OCI-LY7 (cell line): ENCODE data around the gene SUSD3. TPM values are rescaled to one million over a fixed set of nuclear protein-coding genes. Genes with fewer than 3 reads are reported as not detected.

Source experiments
- BruUV-seq: library from RNA; stranded (reverse); fragments of 400-500 nt; replicated peaks from 2 replicates; lab custom pipeline; 2021; lab: Mats Ljungman, UMichigan
- CTCF ChIA-PET: fragments of 300-600 bp; sonication (Branson Sonifier 250); formaldehyde crosslinking; loops from one replicate; lab custom pipeline; 2022; ENCODE audit warnings: antibody characterized with exemption; ENCODE audit not compliant: unreplicated experiment; lab: Charles Lee
- POLR2A ChIA-PET: fragments of 300-600 bp; sonication (Branson Sonifier 250); formaldehyde crosslinking; loops from one replicate; lab custom pipeline; 2022; ENCODE audit warnings: antibody characterized with exemption; lab: Charles Lee
- DNase-seq: peaks from one replicate; pipeline ENCODE4 v3.0.0-alpha.2; 2015; ENCODE audit warnings: low spot score
- H2AFZ ChIP-seq: fragments of 200-600 bp; sonication (generic), shearing (Covaris generic); 2 replicates; pipeline ENCODE4 v1.6.1; 2014; ENCODE audit warnings: mild to moderate bottlenecking, antibody characterized with exemption, low read length, moderate library complexity
- H3K27ac ChIP-seq: fragments of 200-600 bp; sonication (generic); 2 replicates; pipeline ENCODE4 v1.5.1; 2014; ENCODE audit warnings: mixed run types, low read depth, mild to moderate bottlenecking, moderate library complexity, low read length, inconsistent platforms; ENCODE audit not compliant: poor library complexity, severe bottlenecking
- H3K36me3 ChIP-seq: fragments of 200-600 bp; sonication (generic); 2 replicates; pipeline ENCODE4 v1.6.1; 2014; ENCODE audit warnings: mild to moderate bottlenecking, antibody characterized with exemption, low read length, moderate library complexity, mixed read lengths; ENCODE audit not compliant: insufficient read depth
- H3K4me1 ChIP-seq: fragments of 200-600 bp; sonication (generic); 2 replicates; pipeline ENCODE4 v1.5.1; 2014; ENCODE audit warnings: mild to moderate bottlenecking, low read length; ENCODE audit not compliant: insufficient read depth, poor library complexity, severe bottlenecking
- H3K4me2 ChIP-seq: fragments of 200-600 bp; sonication (generic); 2 replicates; pipeline ENCODE4 v1.6.1; 2014; ENCODE audit warnings: mild to moderate bottlenecking, low read length
- H3K4me3 ChIP-seq: fragments of 200-600 bp; sonication (generic); 2 replicates; pipeline ENCODE4 v1.5.1; 2014; ENCODE audit warnings: mild to moderate bottlenecking, low read depth, low read length; ENCODE audit not compliant: poor library complexity, severe bottlenecking
- H3K79me2 ChIP-seq: fragments of 200-600 bp; sonication (generic); 2 replicates; pipeline ENCODE4 v1.6.1; 2016; ENCODE audit warnings: low read depth, mild to moderate bottlenecking, low read length, moderate library complexity, mixed read lengths; ENCODE audit not compliant: insufficient read depth
- H3K9me2 ChIP-seq: fragments of 200-600 bp; sonication (generic); 2 replicates; pipeline ENCODE4 v1.6.1; 2016; ENCODE audit warnings: mild to moderate bottlenecking, low read length, mixed read lengths; ENCODE audit not compliant: insufficient read depth
- H3K9me3 ChIP-seq: fragments of 200-600 bp; sonication (generic); 2 replicates; pipeline ENCODE4 v1.6.1; 2014; ENCODE audit warnings: mild to moderate bottlenecking, mixed run types, low read length, mixed read lengths
- H4K20me1 ChIP-seq: fragments of 200-600 bp; sonication (generic); 2 replicates; pipeline ENCODE4 v1.6.1; 2014; ENCODE audit warnings: mild to moderate bottlenecking, antibody characterized with exemption, low read length, moderate library complexity, mixed read lengths; ENCODE audit not compliant: insufficient read depth
- EZH2phosphoT487 ChIP-seq: fragments of 200-600 bp; sonication (generic); IDR thresholded peaks from 2 replicates; pipeline ENCODE4 v1.6.1; 2018; ENCODE audit warnings: low read depth, borderline replicate concordance, mild to moderate bottlenecking, mixed run types, antibody characterized with exemption, low read length, moderate library complexity, mixed read lengths
- intact Hi-C: fragments of 100-400 bp; cut with micrococcal nuclease; formaldehyde crosslinking; loops from one replicate; pipeline ENCODE4 v1.10.0; 2022; ENCODE audit not compliant: unreplicated experiment
- total RNA-seq, 2 experiments: library from RNA; depleted of rRNA in 1 of 2; stranded (reverse); fragments of >200 nt in 1 of 2; shearing (Covaris generic) in 1 of 2; gene quantifications; 2 replicates each; pipeline ENCODE4 v1.2.3, GENCODE V29; 2014 to 2022
- TF ChIP-seq, protein P1 (sequence below): fragments of 200-600 bp; sonication (generic); conservative IDR thresholded peaks from 2 replicates; pipeline ENCODE4 v1.5.1; 2014; ENCODE audit warnings: mild to moderate bottlenecking, antibody characterized with exemption, low read length, moderate library complexity, mixed read lengths

SUSD3 gene
- total RNA-seq, 2 experiments from 2014 or later = 94.1 to 201 TPM

DNA sequence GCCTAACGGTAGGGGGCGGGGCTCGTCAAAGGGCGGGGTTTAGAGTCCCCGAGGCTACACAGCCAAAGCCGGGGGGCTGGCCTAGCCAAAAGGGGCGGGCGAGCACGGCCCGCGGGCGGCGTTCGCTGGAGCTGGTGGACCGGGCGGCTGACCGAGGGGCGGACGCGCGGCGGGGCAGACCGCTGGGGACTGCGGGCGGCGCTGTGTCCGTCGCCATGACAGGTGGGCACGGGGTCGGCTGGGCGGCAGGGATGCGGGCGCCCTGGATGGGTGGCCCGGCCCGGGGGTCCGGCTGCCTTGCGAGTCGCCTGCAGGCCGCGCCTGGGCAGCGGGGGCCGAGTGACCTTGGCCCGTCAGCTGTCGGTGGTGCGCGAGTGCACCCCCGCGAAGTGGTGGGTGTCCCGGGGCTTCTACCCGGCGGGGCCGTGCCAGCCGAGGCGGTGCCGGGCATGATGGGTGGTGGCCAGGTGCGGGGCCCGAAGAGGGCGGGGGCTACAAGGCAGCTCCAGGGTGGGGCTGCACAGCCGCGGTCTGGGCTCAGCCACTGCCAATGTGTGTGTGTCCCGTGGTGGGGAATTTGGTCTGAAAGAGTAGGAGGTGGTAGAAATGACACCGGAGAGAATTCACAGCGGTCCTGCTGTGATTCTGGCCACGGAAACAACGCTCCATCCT, 37.8 kb downstream of the SUSD3 start, which contains the start of gene CARD19:
Gene CARD19, plus strand, starts transcription at position 87 of the 672 bp plus-strand sequence. Its CDS starts 129 bp downstream, at position 216.
- Histone ChIP-seq H3K4me1 (peaks cover 52% of the 10 kb centered on the region), H3K9me2 (no peaks in the 10 kb centered on the region), H3K4me3 (peak within 1 kb of the TSS; percentile 91), H3K27ac (peak within 1 kb of the TSS; percentile 87), H2AFZ (peak within 1 kb of the TSS; percentile 40; the same call in 1 of the 2 replicates), H3K9me3 (0 out of 2 replicates have a peak, but pooled peaks cover 3% of the 10 kb centered on the region), H3K4me2 (peak within 1 kb of the TSS; percentile 99), H4K20me1 (no peaks in the 10 kb centered on the region), H3K36me3 (no peaks in the 10 kb centered on the region), H3K79me2 (no peaks in the 10 kb centered on the region)
- POLR2A ChIA-PET = interaction anchor here (0.6 to 0.9 kb wide), 3 partner anchors 9 to 131 kb away, joined by 3 to 6 read pairs (median 3); no protein-coding TSS in a partner anchor
- no TSS peak for BruUV-seq
- CTCF ChIA-PET = no interaction called here
- peak; percentile 44 for DNase-seq
- intact Hi-C loops = no loop called here
- no peak for TF ChIP-seq EZH2phosphoT487
- TF ChIP-seq, protein P1, sequence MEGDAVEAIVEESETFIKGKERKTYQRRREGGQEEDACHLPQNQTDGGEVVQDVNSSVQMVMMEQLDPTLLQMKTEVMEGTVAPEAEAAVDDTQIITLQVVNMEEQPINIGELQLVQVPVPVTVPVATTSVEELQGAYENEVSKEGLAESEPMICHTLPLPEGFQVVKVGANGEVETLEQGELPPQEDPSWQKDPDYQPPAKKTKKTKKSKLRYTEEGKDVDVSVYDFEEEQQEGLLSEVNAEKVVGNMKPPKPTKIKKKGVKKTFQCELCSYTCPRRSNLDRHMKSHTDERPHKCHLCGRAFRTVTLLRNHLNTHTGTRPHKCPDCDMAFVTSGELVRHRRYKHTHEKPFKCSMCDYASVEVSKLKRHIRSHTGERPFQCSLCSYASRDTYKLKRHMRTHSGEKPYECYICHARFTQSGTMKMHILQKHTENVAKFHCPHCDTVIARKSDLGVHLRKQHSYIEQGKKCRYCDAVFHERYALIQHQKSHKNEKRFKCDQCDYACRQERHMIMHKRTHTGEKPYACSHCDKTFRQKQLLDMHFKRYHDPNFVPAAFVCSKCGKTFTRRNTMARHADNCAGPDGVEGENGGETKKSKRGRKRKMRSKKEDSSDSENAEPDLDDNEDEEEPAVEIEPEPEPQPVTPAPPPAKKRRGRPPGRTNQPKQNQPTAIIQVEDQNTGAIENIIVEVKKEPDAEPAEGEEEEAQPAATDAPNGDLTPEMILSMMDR = no peak

DNA sequence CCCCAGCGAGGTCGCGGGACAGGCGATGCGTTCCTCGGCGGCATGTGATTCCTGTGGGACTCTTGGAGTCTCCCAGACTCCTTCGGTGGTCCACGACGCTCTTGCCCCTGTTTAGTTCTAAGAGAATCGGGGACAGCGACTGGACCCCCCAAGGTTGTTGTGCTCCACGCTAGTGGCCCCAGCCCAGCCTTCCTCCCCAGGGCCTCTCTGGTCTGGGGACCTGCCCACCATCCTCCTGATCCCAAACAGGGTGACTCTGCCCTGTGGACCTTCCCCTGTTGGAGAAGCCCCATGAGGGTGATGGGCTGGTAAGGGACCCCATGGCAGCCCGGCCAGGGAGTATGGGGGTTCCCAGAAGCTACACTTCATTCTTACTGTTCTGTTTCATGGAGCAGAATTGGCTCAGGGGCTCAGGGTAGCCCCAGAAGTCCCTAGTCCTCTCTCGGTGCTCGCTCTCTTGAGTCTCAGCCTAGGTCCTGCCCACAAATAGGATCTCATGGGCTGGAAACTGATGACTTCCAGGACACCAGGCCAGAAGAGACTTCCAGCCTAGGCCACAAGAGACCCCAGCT, 38.4 kb downstream of the SUSD3 start:
- Histone ChIP-seq H3K79me2 (no peaks in the 10 kb centered on the region), H3K9me2 (no peaks in the 10 kb centered on the region), H3K4me3 (peak overlapping the region; percentile 91), H3K4me2 (peak overlapping the region; percentile 95), H3K27ac (no peak overlapping the region), H3K36me3 (no peaks in the 10 kb centered on the region), H3K9me3 (0 out of 2 replicates have a peak, but pooled peaks cover 3% of the 10 kb centered on the region), H4K20me1 (no peaks in the 10 kb centered on the region), H3K4me1 (peaks cover 46% of the 10 kb centered on the region), H2AFZ (peak overlapping the region; percentile 40; the same call in 1 of the 2 replicates)
- ChIA-PET POLR2A (interaction anchor here (0.9 kb wide), 1 partner anchor 8 kb away, joined by 3 read pairs; no protein-coding TSS in a partner anchor), CTCF (no interaction called here)
- BruUV-seq = no TSS peak
- intact Hi-C loops = no loop called here
- no peak for DNase-seq
- TF ChIP-seq, protein P1 = no peak
- TF ChIP-seq EZH2phosphoT487 = no peak
